Endodermal cell (in vitro differentiated cells): Measurements from ENCODE around the gene RLN1. TPM values are rescaled to one million over a fixed set of nuclear protein-coding genes. Genes with fewer than 3 reads are reported as not detected.

ENCODE experiments used
- DNase-seq: peaks from one replicate; pipeline ENCODE4 v3.0.0-alpha.2; 2017
- H3K27ac ChIP-seq: 2 replicates; pipeline ENCODE4 v1.5.1; 2013; ENCODE audit warnings: mild to moderate bottlenecking, low read depth, low read length, moderate library complexity
- H3K27me3 ChIP-seq: 2 replicates; pipeline ENCODE4 v1.6.1; 2013; ENCODE audit warnings: mild to moderate bottlenecking, low read length, moderate library complexity; ENCODE audit not compliant: insufficient read depth, control insufficient read depth, poor library complexity, severe bottlenecking
- H3K36me3 ChIP-seq: 2 replicates; pipeline ENCODE4 v1.7.0; 2013; ENCODE audit warnings: mild to moderate bottlenecking, low read length, moderate library complexity; ENCODE audit not compliant: control insufficient read depth, insufficient read depth
- H3K4me1 ChIP-seq: one replicate; pipeline ENCODE4 v1.7.0; 2013; ENCODE audit warnings: low read length; ENCODE audit not compliant: control insufficient read depth, insufficient read depth
- H3K4me3 ChIP-seq: 2 replicates; pipeline ENCODE4 v1.5.1; 2013; ENCODE audit warnings: mild to moderate bottlenecking, low read length, moderate library complexity
- H3K9ac ChIP-seq: 2 replicates; pipeline ENCODE4 v1.6.1; 2013; ENCODE audit warnings: mild to moderate bottlenecking, low read length, moderate library complexity; ENCODE audit not compliant: poor library complexity, severe bottlenecking; ENCODE audit errors: extremely low read depth
- H3K9me3 ChIP-seq: 2 replicates; pipeline ENCODE4 v1.6.1; 2013; ENCODE audit warnings: mild to moderate bottlenecking, low read length, moderate library complexity; ENCODE audit not compliant: control insufficient read depth
- H3K27ac Mint-ChIP-seq: 2 replicates; pipeline ENCODE4 v1.8.0; 2020; ENCODE audit warnings: mixed read lengths
- H3K27me3 Mint-ChIP-seq: 2 replicates; pipeline ENCODE4 v1.8.0; 2021; ENCODE audit warnings: mild to moderate bottlenecking, mixed read lengths; ENCODE audit not compliant: insufficient read depth
- H3K36me3 Mint-ChIP-seq: 2 replicates; pipeline ENCODE4 v1.8.0; 2020; ENCODE audit warnings: low read depth, mixed read lengths
- H3K4me1 Mint-ChIP-seq: 2 replicates; pipeline ENCODE4 v1.8.0; 2020; ENCODE audit warnings: mixed read lengths
- H3K4me3 Mint-ChIP-seq: 2 replicates; pipeline ENCODE4 v1.8.0; 2020; ENCODE audit warnings: mild to moderate bottlenecking, moderate library complexity, mixed read lengths
- H3K9me3 Mint-ChIP-seq: 2 replicates; pipeline ENCODE4 v1.8.0; 2020; ENCODE audit warnings: mild to moderate bottlenecking, mixed read lengths
- WGBS, 2 experiments: methylation state at CpG; one replicate each; pipeline versions ENCODE4 v1.1.5 to v1.1.7; 2013; ENCODE audit warnings: missing lambda C conversion rate in 2 of 2, mixed read lengths in 1 of 2; ENCODE audit not compliant: insufficient coverage in 1 of 2, insufficient read length in 1 of 2; 5-methylcytosine and 5-hydroxymethylcytosine counted together
- total RNA-seq, 2 donors: library from RNA; stranded (reverse); fragmentation: NEBNext Ultra II Directional in 1 of 2; extraction: Animal tissue kit (Norgen Biotek cat#: 25700) in 1 of 2; gene quantifications; 2 replicates in 1 of 2; 3 replicates in 1 of 2; pipeline ENCODE4 v1.2.1, GENCODE V29; 2021
- TF ChIP-seq, protein P1 (sequence below): fragments of 200-600 bp; sonication (generic); conservative IDR thresholded peaks from 2 replicates; pipeline ENCODE4 v1.5.0; 2021; ENCODE audit warnings: antibody characterized with exemption, mild to moderate bottlenecking

Gene RLN1
- total RNA-seq, 2 donors from 2014 or later, result 0.97 to 0.99 TPM

DNA sequence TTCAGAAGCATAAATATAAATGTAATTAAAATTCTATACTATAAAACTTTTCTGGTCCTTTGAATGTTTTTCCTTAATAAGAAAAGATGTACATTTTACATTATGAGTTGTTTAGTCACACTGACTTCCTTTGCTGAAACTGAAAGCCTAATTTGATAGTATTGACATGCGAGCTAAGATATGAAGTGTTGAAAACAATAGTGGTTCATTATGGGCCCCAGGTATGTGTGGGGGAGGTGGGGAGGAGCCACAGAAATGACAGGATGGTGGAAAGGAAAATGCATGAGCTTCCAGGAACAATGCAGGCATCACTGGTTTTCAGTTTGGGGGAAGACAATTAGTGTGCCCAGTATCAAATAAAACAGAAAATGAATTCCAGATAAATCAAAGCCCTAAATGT is 35.4 kb upstream of the RLN1 start:
- peaks cover 6% of the 10 kb centered on the region for H3K4me1 Mint-ChIP-seq
- H3K4me3 Mint-ChIP-seq, result no peak overlapping the region
- H3K9me3 Mint-ChIP-seq, result no peaks in the 10 kb centered on the region
- Histone ChIP-seq H3K4me3 (no peak overlapping the region), H3K9me3 (no peaks in the 10 kb centered on the region), H3K36me3 (no peaks in the 10 kb centered on the region), H3K9ac (no peak overlapping the region), H3K27me3 (no peaks in the 10 kb centered on the region), H3K27ac (no peak overlapping the region), H3K4me1 (no peaks in the 10 kb centered on the region)
- no peak for DNase-seq
- H3K27ac Mint-ChIP-seq, result no peak overlapping the region
- no peaks in the 10 kb centered on the region for H3K27me3 Mint-ChIP-seq
- no peaks in the 10 kb centered on the region for H3K36me3 Mint-ChIP-seq
- TF ChIP-seq, protein P1, sequence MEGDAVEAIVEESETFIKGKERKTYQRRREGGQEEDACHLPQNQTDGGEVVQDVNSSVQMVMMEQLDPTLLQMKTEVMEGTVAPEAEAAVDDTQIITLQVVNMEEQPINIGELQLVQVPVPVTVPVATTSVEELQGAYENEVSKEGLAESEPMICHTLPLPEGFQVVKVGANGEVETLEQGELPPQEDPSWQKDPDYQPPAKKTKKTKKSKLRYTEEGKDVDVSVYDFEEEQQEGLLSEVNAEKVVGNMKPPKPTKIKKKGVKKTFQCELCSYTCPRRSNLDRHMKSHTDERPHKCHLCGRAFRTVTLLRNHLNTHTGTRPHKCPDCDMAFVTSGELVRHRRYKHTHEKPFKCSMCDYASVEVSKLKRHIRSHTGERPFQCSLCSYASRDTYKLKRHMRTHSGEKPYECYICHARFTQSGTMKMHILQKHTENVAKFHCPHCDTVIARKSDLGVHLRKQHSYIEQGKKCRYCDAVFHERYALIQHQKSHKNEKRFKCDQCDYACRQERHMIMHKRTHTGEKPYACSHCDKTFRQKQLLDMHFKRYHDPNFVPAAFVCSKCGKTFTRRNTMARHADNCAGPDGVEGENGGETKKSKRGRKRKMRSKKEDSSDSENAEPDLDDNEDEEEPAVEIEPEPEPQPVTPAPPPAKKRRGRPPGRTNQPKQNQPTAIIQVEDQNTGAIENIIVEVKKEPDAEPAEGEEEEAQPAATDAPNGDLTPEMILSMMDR, result no peak
- 85 to 100% methylated on average over 1 of the region's 1 CpG for WGBS, 2 experiments

DNA sequence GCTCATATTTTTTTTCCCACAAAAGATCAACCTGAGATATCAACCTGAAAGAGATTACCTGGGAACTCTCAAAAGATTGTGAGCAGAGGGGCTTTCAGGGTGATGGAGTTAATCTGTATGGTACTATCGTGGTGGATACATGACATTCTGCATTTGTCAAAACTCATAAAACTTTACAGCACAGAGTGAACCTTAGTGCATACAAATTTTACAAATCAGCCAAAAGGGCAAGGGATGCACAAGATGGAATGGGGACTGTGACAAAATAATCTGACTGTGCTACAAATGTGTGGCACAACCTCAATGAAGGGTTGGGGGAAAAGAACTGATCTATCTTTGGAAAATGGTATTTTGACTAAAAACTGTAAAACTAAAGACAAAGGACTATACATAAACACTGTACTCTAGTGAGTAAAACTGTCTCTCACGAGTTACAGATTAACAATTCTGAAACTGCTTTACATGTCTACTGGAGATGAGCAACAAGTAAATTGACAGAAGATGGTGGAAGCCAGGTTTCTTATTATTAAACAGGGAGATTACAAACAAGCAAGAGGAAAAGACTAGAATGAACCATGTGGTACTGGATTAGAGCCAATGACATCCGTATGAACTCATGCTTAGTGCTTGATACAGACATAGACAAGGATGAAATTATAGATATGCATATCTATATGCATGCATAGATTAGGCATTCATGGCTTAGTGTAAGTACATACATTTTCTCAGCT is 24.8 kb upstream of the RLN1 start:
- Histone ChIP-seq H3K9me3 (no peaks in the 10 kb centered on the region), H3K4me3 (no peak overlapping the region), H3K4me1 (no peaks in the 10 kb centered on the region), H3K27me3 (no peaks in the 10 kb centered on the region), H3K36me3 (no peaks in the 10 kb centered on the region), H3K27ac (no peak overlapping the region), H3K9ac (no peak overlapping the region)
- no peak for DNase-seq
- Mint-ChIP-seq H3K4me1 (peaks cover 2% of the 10 kb centered on the region), H3K9me3 (peaks cover 2% of the 10 kb centered on the region), H3K27ac (no peak overlapping the region), H3K4me3 (no peak overlapping the region), H3K27me3 (no peaks in the 10 kb centered on the region), H3K36me3 (no peaks in the 10 kb centered on the region)
- 88% methylated on average over 3 of the region's 3 CpGs; no CpG with 5 or more reads in 1 of the 2 experiments for WGBS, 2 experiments
- TF ChIP-seq, protein P1, result no peak

DNA sequence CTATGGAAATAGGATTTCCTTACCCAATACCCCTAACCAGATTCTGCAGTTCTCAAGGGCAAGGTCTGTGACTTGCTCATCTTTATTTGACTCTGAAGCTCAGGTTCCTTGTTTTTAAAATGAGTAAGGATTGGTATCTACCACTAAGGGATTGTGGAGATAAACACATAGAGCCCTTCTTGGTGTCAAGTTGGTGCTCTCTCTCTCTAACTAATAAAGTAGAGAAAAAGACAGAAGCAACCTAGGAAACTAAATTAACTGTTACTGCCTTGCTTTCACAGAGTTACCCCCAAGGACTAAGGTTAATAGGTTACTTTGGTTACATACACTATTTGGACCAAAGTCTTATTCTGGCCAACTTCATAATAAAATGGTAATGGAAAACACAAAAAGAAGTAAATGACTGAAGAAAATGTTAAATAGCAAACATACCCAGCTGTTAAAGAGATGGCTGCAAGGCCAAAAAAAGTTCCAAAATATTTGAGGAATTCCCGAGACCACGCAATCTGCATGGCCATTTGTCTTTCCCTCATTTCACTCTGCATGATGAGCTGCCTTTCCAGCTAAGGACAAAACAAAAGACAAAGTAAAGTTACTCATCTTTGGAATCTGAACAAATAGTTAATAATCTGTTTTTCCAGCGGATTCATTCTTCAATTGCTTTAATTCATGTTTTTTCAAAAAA is 21.8 kb upstream of the RLN1 start:
- no peaks in the 10 kb centered on the region for H3K36me3 ChIP-seq
- H3K27ac ChIP-seq, result no peak overlapping the region
- no peak overlapping the region for H3K4me3 ChIP-seq
- TF ChIP-seq, protein P1, result no peak
- Mint-ChIP-seq H3K9me3 (no peaks in the 10 kb centered on the region), H3K4me3 (no peak overlapping the region), H3K4me1 (peaks cover 2% of the 10 kb centered on the region), H3K36me3 (no peaks in the 10 kb centered on the region), H3K27me3 (no peaks in the 10 kb centered on the region), H3K27ac (no peak overlapping the region)
- no peaks in the 10 kb centered on the region for H3K9me3 ChIP-seq
- DNase-seq, result no peak
- no peaks in the 10 kb centered on the region for H3K4me1 ChIP-seq
- H3K9ac ChIP-seq, result no peak overlapping the region
- no peaks in the 10 kb centered on the region for H3K27me3 ChIP-seq
- 92 to 96% methylated on average over 3 of the region's 3 CpGs for WGBS, 2 experiments
